Astrocyte (in vitro differentiated cells and primary cell): Measurements from ENCODE around the gene HECTD2. TPM values are rescaled to one million over a fixed set of nuclear protein-coding genes. Genes with fewer than 3 reads are reported as not detected.

Experiments used
- DNase-seq: peaks from one replicate; pipeline ENCODE4 v3.0.0-alpha.2; 2010; ENCODE audit warnings: low read depth
- FAIRE-seq: peaks from 2 replicates; lab custom pipeline; 2011; peaks lifted over from hg19 to GRCh38; lab: Jason Lieb, UNC
- H2AFZ ChIP-seq: 2 replicates; pipeline ENCODE4 v1.6.0; 2012; ENCODE audit warnings: low read depth, low read length, inconsistent platforms
- H3K27ac ChIP-seq: 2 replicates; pipeline ENCODE4 v1.5.1; 2011; ENCODE audit warnings: low read depth, low read length, inconsistent platforms
- H3K27me3 ChIP-seq: 2 replicates; pipeline ENCODE4 v1.6.0; 2011; ENCODE audit warnings: low read length, inconsistent platforms; ENCODE audit not compliant: insufficient read depth
- H3K36me3 ChIP-seq: 2 replicates; pipeline ENCODE4 v1.5.1; 2011; ENCODE audit warnings: low read length, inconsistent platforms; ENCODE audit not compliant: insufficient read depth
- H3K4me1 ChIP-seq: 2 replicates; pipeline ENCODE4 v1.5.1; 2011; ENCODE audit warnings: low read length, inconsistent platforms; ENCODE audit not compliant: insufficient read depth
- H3K4me2 ChIP-seq: 2 replicates; pipeline ENCODE4 v1.6.0; 2012; ENCODE audit warnings: low read length, inconsistent platforms
- H3K4me3 ChIP-seq: 2 replicates; pipeline ENCODE4 v1.5.1; 2011; ENCODE audit warnings: low read depth, mild to moderate bottlenecking, low read length, inconsistent platforms; ENCODE audit not compliant: insufficient read depth
- H3K79me2 ChIP-seq: 2 replicates; pipeline ENCODE4 v1.6.0; 2012; ENCODE audit warnings: mild to moderate bottlenecking, low read length, inconsistent platforms; ENCODE audit not compliant: insufficient read depth
- H3K9ac ChIP-seq: 2 replicates; pipeline ENCODE4 v1.6.0; 2012; ENCODE audit warnings: mild to moderate bottlenecking, low read length, inconsistent platforms
- H3K9me3 ChIP-seq: 2 replicates; pipeline ENCODE4 v1.5.1; 2012; ENCODE audit warnings: low read depth, mild to moderate bottlenecking, low read length, inconsistent platforms; ENCODE audit not compliant: insufficient read depth
- H4K20me1 ChIP-seq: 2 replicates; pipeline ENCODE4 v1.6.0; 2012; ENCODE audit warnings: low read length, inconsistent platforms; ENCODE audit not compliant: insufficient read depth
- H3K27ac Mint-ChIP-seq: one replicate; pipeline ENCODE4 v1.8.0; 2021; ENCODE audit warnings: mild to moderate bottlenecking, mixed read lengths; ENCODE audit not compliant: unreplicated experiment
- H3K27me3 Mint-ChIP-seq: one replicate; pipeline ENCODE4 v1.8.0; 2021; ENCODE audit warnings: low read depth, mixed read lengths; ENCODE audit not compliant: unreplicated experiment
- H3K36me3 Mint-ChIP-seq: one replicate; pipeline ENCODE4 v1.8.0; 2021; ENCODE audit warnings: low read depth, mixed read lengths; ENCODE audit not compliant: unreplicated experiment
- H3K4me1 Mint-ChIP-seq: one replicate; pipeline ENCODE4 v1.8.0; 2021; ENCODE audit warnings: low read depth, mixed read lengths; ENCODE audit not compliant: unreplicated experiment
- H3K4me3 Mint-ChIP-seq: one replicate; pipeline ENCODE4 v1.8.0; 2021; ENCODE audit warnings: mild to moderate bottlenecking, moderate library complexity, mixed read lengths; ENCODE audit not compliant: unreplicated experiment
- H3K9me3 Mint-ChIP-seq: one replicate; pipeline ENCODE4 v1.8.0; 2021; ENCODE audit warnings: mild to moderate bottlenecking, mixed read lengths; ENCODE audit not compliant: unreplicated experiment
- CTCF ChIP-seq: IDR thresholded peaks from 2 replicates; pipeline ENCODE4 v1.5.1; 2011; ENCODE audit warnings: low read depth, mild to moderate bottlenecking, inconsistent platforms, low read length, moderate library complexity; ENCODE audit not compliant: insufficient read depth
- EZH2 ChIP-seq: IDR thresholded peaks from 2 replicates; pipeline ENCODE4 v1.6.1; 2012; ENCODE audit warnings: mild to moderate bottlenecking, low read length, inconsistent platforms; ENCODE audit not compliant: insufficient read depth
- total RNA-seq: library from RNA; stranded (reverse); gene quantifications from 2 replicates; pipeline ENCODE4 v1.2.1, GENCODE V29; 2021

The HECTD2 gene
- total RNA-seq, 1 donor from 2014 or later = 11.9 TPM

GRCh38 chr10:91521439-91521838, 111.3 kb downstream of the HECTD2 start:
- Mint-ChIP-seq H3K27me3 (peaks cover 5% of the 10 kb centered on the region), H3K4me1 (peaks cover 5% of the 10 kb centered on the region), H3K4me3 (no peak overlapping the region), H3K9me3 (peaks cover 1% of the 10 kb centered on the region), H3K27ac (no peak overlapping the region), H3K36me3 (peaks cover 10% of the 10 kb centered on the region)
- Histone ChIP-seq H2AFZ (no peak overlapping the region), H3K27ac (no peak overlapping the region), H3K27me3 (no peaks in the 10 kb centered on the region), H3K9me3 (no peaks in the 10 kb centered on the region), H3K4me1 (no peaks in the 10 kb centered on the region), H3K4me2 (no peak overlapping the region), H3K9ac (no peak overlapping the region), H4K20me1 (no peaks in the 10 kb centered on the region), H3K79me2 (no peaks in the 10 kb centered on the region), H3K4me3 (no peak overlapping the region), H3K36me3 (no peaks in the 10 kb centered on the region)
- DNase-seq = no peak
- TF ChIP-seq CTCF = no peak
- no peak for TF ChIP-seq EZH2
- FAIRE-seq = no peak

DNA sequence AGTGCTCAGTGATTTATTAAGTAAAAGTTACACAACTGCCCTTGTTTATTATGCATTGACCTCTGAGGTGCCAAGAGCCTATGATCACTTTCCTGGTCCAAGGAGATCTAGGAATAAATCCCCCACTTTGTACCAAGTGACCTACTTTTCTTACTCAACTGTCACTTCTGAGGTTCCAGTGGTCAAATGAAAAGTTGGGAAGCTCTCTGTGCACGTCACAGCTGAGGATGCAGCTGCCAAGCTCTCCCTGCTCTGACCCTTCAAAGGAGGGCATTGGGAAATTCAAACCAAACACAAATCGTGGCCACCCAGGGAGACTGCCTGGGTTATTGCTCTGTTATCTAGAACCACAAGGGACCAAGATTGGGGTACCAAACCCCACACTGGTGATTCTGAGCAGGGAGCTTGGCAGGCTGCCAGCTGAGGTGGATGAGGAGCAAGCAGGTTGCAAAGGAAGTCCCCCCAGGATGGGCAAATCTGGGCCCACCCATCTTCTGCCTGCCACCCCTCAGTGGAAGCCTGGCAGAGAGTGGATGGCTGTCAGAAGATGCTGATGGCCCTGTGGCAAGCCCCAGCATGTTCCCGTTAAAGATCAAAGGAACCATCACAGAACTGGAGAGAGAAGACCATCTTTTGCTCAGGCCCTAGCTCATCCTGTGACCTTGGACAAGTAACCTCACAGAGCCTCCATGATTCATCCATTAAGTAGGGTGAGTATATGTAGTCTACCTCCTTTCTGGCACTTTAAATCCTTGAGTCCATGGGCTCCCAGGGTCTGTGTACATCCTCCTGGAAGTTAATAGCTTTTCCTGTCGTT, 116.0 kb downstream of the HECTD2 start:
- FAIRE-seq = no peak
- peaks cover 2% of the 10 kb centered on the region for H3K4me1 Mint-ChIP-seq
- Histone ChIP-seq H3K9me3 (no peaks in the 10 kb centered on the region), H4K20me1 (no peaks in the 10 kb centered on the region), H3K27ac (no peak overlapping the region), H3K4me1 (no peaks in the 10 kb centered on the region), H3K79me2 (no peaks in the 10 kb centered on the region), H3K27me3 (no peaks in the 10 kb centered on the region), H3K36me3 (no peaks in the 10 kb centered on the region), H2AFZ (no peak overlapping the region), H3K4me2 (no peak overlapping the region), H3K9ac (no peak overlapping the region), H3K4me3 (no peak overlapping the region)
- no peak for DNase-seq
- no peak overlapping the region for H3K4me3 Mint-ChIP-seq
- H3K9me3 Mint-ChIP-seq = no peaks in the 10 kb centered on the region
- no peaks in the 10 kb centered on the region for H3K36me3 Mint-ChIP-seq
- no peak overlapping the region for H3K27ac Mint-ChIP-seq
- peaks cover 5% of the 10 kb centered on the region for H3K27me3 Mint-ChIP-seq
- TF ChIP-seq EZH2 = no peak
- TF ChIP-seq CTCF = no peak

GRCh38 chr10:91528080-91528479, 117.9 kb downstream of the HECTD2 start:
- Histone ChIP-seq H3K27me3 (no peaks in the 10 kb centered on the region), H3K36me3 (no peaks in the 10 kb centered on the region), H3K9ac (no peak overlapping the region), H3K4me3 (no peak overlapping the region), H3K79me2 (no peaks in the 10 kb centered on the region), H3K4me1 (no peaks in the 10 kb centered on the region), H3K4me2 (no peak overlapping the region), H4K20me1 (no peaks in the 10 kb centered on the region), H3K9me3 (no peaks in the 10 kb centered on the region), H2AFZ (no peak overlapping the region), H3K27ac (no peak overlapping the region)
- Mint-ChIP-seq H3K27me3 (peaks cover 8% of the 10 kb centered on the region), H3K9me3 (no peaks in the 10 kb centered on the region), H3K27ac (no peak overlapping the region), H3K4me1 (peaks cover 2% of the 10 kb centered on the region), H3K36me3 (no peaks in the 10 kb centered on the region), H3K4me3 (no peak overlapping the region)
- TF ChIP-seq CTCF (no peak), EZH2 (no peak)
- FAIRE-seq = no peak
- no peak for DNase-seq
